HFF-Myc (cell line): ENCODE measurements around the gene IMP4.
A peak's percentile ranks its signal among the peaks of the same experiment; 100 is the strongest.

ENCODE experiments used
- DNase-seq: peaks from one replicate; pipeline ENCODE4 v3.0.0-alpha.2; 2011; ENCODE audit warnings: low read depth; ENCODE audit errors: extremely low read depth
- H3K4me3 ChIP-seq: replicated peaks from 2 replicates; pipeline ENCODE4 v1.5.1; 2011; ENCODE audit warnings: low read depth, mild to moderate bottlenecking, control low read depth, low read length
- CTCF ChIP-seq: IDR thresholded peaks from 2 replicates; pipeline ENCODE4 v1.5.1; 2012; ENCODE audit warnings: mild to moderate bottlenecking, low read depth, low read length, control low read depth; ENCODE audit errors: missing control alignments

Gene IMP4

DNA sequence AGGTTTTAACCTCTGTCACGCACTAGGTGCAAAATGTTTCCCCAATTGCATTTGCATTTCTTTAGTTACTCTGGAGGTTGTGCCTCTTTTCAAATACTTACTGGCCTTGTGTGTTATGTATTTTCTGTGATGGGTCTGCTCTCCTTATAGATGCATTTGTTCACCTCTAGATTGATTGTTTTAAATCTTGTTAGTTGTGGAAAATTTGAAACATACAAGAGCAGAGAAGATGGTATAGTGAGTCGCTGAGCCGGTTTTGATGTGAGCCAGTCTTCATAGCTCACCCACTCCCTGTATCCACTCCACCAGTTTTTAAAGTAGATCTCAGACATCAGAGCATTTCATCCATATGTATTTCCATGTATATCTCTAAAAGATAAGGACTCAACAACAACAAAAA, 6.5 kb downstream of the IMP4 start:
- H3K4me3 ChIP-seq: no peak overlapping the region
- no peak for TF ChIP-seq CTCF
- no peak for DNase-seq

DNA sequence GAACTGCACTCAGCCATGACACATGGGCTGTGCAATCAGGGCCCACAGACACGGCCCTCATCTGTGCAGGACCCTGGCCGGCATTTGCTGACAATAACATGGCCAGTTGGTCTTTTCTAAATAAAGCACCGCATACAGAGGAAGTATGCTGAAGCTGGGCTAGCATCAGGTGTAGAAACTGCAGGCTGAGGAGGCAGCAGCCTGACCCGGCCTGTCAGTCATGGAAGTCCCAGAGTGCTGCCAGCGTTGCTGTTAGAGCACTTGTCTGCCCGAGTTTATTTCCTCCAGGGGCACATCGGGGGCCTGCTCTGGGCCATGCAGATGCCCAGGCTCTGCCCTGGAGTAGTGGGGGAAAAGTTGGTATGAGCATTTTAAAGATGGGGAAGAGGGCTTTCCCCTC, 9.0 kb downstream of the IMP4 start:
- no peak for DNase-seq
- TF ChIP-seq CTCF: no peak

DNA sequence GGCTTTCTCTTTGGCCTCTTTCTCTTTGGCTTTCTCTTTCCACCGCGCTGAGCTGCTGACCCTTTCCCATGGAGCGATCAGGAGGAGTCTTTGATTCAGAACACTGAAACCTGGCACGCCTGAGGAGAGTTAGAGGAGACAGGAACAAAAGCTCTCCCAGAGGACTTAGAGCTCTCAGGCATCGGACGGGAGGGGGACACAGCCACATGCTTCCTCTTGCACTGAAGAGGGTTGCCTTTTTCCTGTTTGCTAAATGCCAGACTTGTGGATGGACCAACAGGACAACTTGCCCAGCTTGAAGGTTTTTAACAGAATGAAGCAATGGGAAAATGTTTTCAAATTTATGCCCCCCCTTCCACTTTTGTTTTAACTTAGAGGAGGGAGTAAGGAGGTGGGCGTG, 9.5 kb downstream of the IMP4 start:
- DNase-seq: no peak
- no peak for TF ChIP-seq CTCF
- H3K4me3 ChIP-seq: no peak overlapping the region

More for the DNA sequence above, 9.0 kb downstream of the IMP4 start:
- H3K4me3 ChIP-seq: no peak overlapping the region

DNA sequence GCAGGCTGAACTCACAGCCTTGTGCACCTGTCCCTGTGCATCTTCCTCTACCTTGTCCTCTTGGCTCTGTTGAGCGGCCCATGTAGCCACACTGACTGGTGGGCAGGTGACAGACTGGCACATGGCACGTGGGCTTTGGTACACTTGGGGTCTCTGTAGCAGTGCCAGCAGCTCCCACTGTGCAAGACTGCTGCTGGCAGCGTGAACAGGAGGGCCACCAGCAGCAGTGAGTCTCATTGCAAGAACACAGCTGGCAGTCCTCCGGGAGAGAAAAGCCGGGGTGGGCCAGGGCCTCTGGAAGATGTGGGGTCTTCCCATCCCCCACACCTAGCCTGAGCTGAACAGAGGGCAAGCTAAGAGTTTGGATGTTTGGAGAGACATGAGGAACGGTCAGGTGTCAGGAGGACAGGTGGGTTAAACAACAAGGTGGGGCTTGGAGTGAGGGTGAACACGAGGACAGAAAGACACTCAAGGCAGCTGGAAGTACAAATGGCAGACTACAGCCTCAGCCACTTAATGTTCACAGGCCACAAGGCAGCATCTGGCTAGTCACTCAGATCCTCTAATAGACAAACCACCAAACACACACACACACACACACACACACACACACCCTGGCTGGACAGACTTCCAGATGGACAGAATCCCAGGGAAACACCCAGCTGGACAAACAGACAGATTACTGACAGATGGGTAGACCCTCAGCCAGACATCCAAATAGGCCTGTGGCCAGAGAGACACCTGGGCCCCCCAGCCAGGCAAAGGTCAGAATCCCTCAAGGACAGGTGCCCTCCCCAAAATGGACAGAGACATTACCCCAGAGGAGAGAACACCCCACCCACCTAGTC, 10.8 kb downstream of the IMP4 start:
- no peak for DNase-seq
- TF ChIP-seq CTCF: no peak
- H3K4me3 ChIP-seq: no peak overlapping the region

DNA sequence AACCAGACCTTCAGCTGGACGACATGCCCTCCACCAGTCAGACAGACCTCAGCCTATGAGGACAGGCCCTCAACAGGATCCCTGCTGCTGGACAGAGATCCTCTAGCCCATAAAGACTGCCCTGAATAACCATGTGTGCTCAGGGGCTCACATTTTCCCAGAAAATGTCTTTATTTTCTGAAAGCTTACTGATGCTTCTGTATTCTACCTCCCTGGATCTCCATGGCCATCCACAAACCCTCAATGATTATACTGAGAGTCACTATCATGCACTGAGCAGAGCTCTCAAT, 11.4 kb downstream of the IMP4 start:
- TF ChIP-seq CTCF: no peak
- no peak for DNase-seq

DNA sequence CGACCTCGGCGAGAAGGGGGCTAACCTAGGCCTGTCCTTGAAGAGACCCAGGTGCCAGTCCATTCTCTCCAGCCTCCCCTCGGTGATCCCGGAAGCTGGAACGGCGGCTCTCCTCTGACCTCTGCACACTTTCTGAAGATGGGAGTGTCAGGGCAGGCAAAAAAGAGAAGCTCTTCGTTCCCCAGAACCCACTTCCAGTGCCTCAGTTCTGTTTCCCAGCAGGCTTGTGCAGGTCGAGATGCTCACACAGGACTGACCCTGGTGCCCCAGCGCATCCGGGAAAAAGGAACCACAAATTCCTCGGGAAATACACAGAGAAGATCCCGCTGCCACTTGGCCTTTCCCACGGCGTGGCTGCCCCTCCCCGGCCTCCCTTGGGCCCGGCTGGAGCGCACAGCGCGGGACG, 12.5 kb downstream of the IMP4 start:
- H3K4me3 ChIP-seq: peak overlapping the region; percentile 63
- TF ChIP-seq CTCF: no peak
- no peak for DNase-seq

More for the DNA sequence above, 11.4 kb downstream of the IMP4 start:
- no peak overlapping the region for H3K4me3 ChIP-seq
